Measurements from ENCODE around the gene KRT36. TPM values are rescaled to one million over a fixed set of nuclear protein-coding genes. Genes with fewer than 3 reads are reported as not detected.

The KRT36 gene
- total RNA-seq, 4 donors from 2014 or later = not detected

- no peaks in the 10 kb centered on the region for H3K36me3 ChIP-seq
- no peak for ATAC-seq
- H3K27me3 ChIP-seq = peaks cover 6% of the 10 kb centered on the region
- no peak overlapping the region for H3K4me3 ChIP-seq
- TF ChIP-seq POLR2AphosphoS5 (IDR thresholded peaks at IDR 0.05) (no peak), EP300 (IDR thresholded peaks at IDR 0.05) (no peak), POLR2A (IDR thresholded peaks at IDR 0.05) (no peak), CTCF (IDR thresholded peaks at IDR 0.05) (no peak)
- H3K27ac ChIP-seq = no peak overlapping the region
- 67 to 90% methylated on average over 1 to 5 of the region's 5 CpGs for WGBS, 2 donors (ENCODE audit: low coverage in 1 of 2)
- peaks cover 0 to 8% (median 0%) of the 10 kb centered on the region in 3 donors for H3K4me1 ChIP-seq
- no peaks in the 10 kb centered on the region for H3K9me3 ChIP-seq
Observed at GRCh38 chr17:41499714-41500113, 10.0 kb upstream of the KRT36 start.

GRCh38 chr17:41498276-41498675 lies 8.6 kb upstream of the KRT36 start:
- no peak for TF ChIP-seq EP300 (IDR thresholded peaks at IDR 0.05)
- TF ChIP-seq POLR2AphosphoS5 (IDR thresholded peaks at IDR 0.05) = no peak
- TF ChIP-seq CTCF (IDR thresholded peaks at IDR 0.05) = no peak
- no peak for TF ChIP-seq POLR2A (IDR thresholded peaks at IDR 0.05)
- Histone ChIP-seq H3K27me3 (peaks cover 6% of the 10 kb centered on the region), H3K4me1 (no peaks in the 10 kb centered on the region), H3K36me3 (no peaks in the 10 kb centered on the region), H3K9me3 (no peaks in the 10 kb centered on the region), H3K4me3 (no peak overlapping the region), H3K27ac (no peak overlapping the region)
- WGBS, 2 donors (ENCODE audit: low coverage in 1 of 2) = 56 to 74% methylated on average over 5 of the region's 6 CpGs
- no peak for ATAC-seq

GRCh38 chr17:41496803-41497484 lies 7.2 kb upstream of the KRT36 start:
- no peak overlapping the region for H3K4me3 ChIP-seq
- no peaks in the 10 kb centered on the region for H3K9me3 ChIP-seq
- H3K27ac ChIP-seq = no peak overlapping the region
- WGBS, 2 donors (ENCODE audit: low coverage in 1 of 2) = 60 to 100% methylated on average over 3 to 7 of the region's 12 CpGs
- ATAC-seq = peak; percentile 54
- TF ChIP-seq EP300 (IDR thresholded peaks at IDR 0.05) (no peak), POLR2AphosphoS5 (IDR thresholded peaks at IDR 0.05) (no peak), CTCF (IDR thresholded peaks at IDR 0.05) (peak in 3 of 4 experiments; percentile 33 to 64 (median 54)), POLR2A (IDR thresholded peaks at IDR 0.05) (no peak)
- H3K4me1 ChIP-seq = peaks cover 0 to 10% (median 5%) of the 10 kb centered on the region in 3 donors
- H3K36me3 ChIP-seq = no peaks in the 10 kb centered on the region
- H3K27me3 ChIP-seq = peaks cover 6% of the 10 kb centered on the region

- Histone ChIP-seq H3K4me1 (peaks cover 0 to 11% (median 5%) of the 10 kb centered on the region in 3 donors), H3K4me3 (no peak overlapping the region), H3K27me3 (peaks cover 6% of the 10 kb centered on the region), H3K9me3 (no peaks in the 10 kb centered on the region), H3K36me3 (no peaks in the 10 kb centered on the region), H3K27ac (no peak overlapping the region)
- TF ChIP-seq POLR2A (IDR thresholded peaks at IDR 0.05) = no peak
- no peak for TF ChIP-seq CTCF (IDR thresholded peaks at IDR 0.05)
- TF ChIP-seq EP300 (IDR thresholded peaks at IDR 0.05) = no peak
- ATAC-seq = no peak
- no CpG with 5 or more reads among the region's 2 CpGs for WGBS, 2 donors (ENCODE audit: low coverage in 1 of 2)
Observed at GRCh38 chr17:41494524-41494923, 4.8 kb upstream of the KRT36 start.

- no peaks in the 10 kb centered on the region for H3K9me3 ChIP-seq
- H3K4me1 ChIP-seq = peaks cover 0 to 11% (median 5%) of the 10 kb centered on the region in 3 donors
- WGBS, 2 donors (ENCODE audit: low coverage in 1 of 2) = 25 to 45% methylated on average over 1 to 3 of the region's 4 CpGs
- H3K27me3 ChIP-seq = peaks cover 3% of the 10 kb centered on the region
- TF ChIP-seq EP300 (IDR thresholded peaks at IDR 0.05) = no peak
- no peak for TF ChIP-seq POLR2AphosphoS5 (IDR thresholded peaks at IDR 0.05)
- no peak for TF ChIP-seq POLR2A (IDR thresholded peaks at IDR 0.05)
- H3K27ac ChIP-seq = no peak overlapping the region
- peak; percentile 7 for ATAC-seq
- H3K4me3 ChIP-seq = no peak overlapping the region
- H3K36me3 ChIP-seq = no peaks in the 10 kb centered on the region
Observed at GRCh38 chr17:41492771-41493170, 3.1 kb upstream of the KRT36 start.
